ENCODE data around the gene KLHL10.
"Not testable (repeated sequence)": the region's sequence is repeated elsewhere in the genome, so short reads cannot be mapped to it uniquely, and the experiment has no call there.

KLHL10 gene

DNA sequence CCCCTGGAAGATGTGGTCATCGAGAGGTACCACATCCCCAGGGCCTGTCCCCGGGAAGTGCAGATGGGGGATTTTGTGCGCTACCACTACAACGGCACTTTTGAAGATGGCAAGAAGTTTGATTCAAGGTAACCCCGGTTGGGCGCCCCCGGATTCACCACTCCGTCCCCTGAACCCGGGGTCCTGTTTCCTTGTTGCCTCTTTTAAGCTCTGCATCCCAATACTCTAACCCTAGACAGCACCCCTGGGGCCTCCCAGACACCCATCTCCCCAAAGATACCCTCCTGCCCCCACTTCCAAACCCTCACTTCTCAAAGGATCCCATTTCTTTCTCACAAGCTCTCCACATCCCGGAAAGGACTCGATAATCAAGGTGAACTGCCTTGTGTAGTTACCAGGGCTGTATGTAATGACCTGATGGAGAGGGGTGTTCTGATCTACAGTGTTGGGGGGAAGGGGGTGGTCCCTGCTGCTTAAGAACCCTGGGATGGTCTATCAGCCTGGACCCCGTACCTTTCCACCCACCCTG, 24.4 kb upstream of the KLHL10 start:
- no peak for ATAC-seq
- no peak for DNase-seq

DNA sequence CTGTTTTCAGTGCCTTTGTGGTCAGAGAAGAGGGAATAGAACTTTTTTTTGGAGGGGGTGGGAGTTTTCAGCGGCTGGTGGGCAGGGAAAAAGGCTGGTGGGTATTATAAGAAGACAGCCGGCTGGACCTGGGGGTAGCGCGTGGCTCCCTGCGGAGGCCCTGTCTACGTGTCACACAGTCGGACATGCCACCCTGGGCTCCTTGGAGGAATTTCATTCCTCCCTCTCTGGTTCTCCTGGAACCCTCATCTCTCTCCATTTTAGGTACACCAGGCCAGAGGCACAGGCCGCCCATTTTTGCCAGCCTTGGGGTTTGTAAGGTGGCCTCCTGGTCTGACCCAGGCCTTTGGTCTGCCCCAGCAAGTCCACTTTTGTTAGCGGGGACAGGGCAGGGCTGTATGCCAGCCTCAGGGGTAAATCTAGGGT, 23.9 kb upstream of the KLHL10 start:
- no peak for ATAC-seq

DNA sequence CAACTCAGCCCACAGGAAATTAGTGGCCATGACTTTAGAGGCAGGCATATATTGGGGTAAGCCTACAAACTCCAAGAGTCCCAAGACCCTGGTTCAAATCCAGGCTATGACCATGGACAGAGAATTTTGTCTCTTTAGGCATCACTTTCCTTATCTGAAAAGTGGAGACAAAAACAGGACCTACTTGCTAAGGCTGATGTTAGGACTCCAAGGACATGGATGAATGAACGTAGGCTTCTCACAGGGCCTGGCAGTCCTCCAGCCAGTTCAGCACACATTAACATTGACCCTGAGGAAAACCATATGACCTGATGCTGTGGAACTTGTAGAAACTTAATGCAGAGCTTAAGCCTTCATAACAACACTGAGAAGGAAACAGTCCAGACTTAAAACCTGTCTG, 23.4 kb upstream of the KLHL10 start:
- ATAC-seq (no peak), DNase-seq (no peak)

More for the DNA sequence above, 23.9 kb upstream of the KLHL10 start:
- DNase-seq: no peak

DNA sequence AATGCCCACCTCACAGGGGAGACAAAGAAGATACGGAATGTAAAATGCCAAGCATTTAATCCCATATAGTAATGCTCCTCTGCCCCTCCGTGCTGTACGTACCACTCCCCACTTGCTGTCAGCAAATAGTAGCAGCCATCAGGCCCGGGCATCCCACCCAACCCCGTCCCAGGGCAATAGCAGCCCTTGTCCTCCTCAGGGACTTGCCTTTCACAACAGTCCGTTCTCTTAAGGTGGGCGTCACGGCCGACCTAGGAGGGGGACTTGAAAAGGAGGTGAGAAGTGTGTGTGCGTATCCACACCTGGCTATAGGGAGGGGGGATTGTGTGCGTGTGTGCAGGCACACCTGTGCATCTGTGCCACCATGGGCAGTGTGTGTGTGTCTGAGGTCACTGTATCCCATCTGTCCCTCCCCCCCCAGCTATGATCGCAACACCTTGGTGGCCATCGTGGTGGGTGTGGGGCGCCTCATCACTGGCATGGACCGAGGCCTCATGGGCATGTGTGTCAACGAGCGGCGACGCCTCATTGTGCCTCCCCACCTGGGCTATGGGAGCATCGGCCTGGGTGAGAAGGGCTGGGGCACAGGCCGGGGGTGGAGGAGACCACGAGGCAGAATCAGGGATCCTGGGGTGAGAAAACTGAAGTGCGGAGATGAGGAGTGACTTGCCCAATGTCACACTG, 20.8 kb upstream of the KLHL10 start:
- DNase-seq (no peak), ATAC-seq (no peak)

DNA sequence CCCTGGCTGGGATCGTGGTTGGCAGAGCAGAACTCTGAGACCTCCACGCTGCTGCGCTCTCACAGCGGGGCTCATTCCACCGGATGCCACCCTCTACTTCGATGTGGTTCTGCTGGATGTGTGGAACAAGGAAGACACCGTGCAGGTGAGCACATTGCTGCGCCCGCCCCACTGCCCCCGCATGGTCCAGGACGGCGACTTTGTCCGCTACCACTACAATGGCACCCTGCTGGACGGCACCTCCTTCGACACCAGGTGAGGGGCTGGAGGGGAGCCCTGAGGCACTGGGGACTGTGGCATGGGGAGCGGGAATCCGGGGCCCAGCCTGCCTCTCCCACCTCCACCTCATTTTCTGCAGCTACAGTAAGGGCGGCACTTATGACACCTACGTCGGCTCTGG, 19.6 kb upstream of the KLHL10 start:
- no peak for ATAC-seq
- no peak for DNase-seq

DNA sequence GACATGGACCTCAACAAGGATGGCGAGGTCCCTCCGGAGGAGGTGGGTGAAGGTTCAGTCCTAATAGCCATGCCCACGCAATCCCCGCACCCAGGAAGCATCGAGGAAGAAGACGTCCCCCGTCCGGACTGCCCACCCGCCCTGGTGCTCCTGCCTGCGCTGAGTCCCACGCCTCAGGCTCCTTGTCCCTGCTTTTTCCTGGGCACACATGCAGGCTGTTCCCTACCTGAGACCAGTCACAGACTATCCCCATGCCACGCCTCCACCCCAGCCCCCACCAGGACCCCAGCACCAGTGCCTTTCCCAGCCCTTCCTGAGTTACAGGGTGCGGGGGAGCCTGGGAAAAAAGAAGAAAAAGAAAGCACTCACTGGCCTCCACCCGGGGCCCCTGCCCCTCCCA, 15.8 kb upstream of the KLHL10 start:
- DNase-seq (no peak), ATAC-seq (no peak)

DNA sequence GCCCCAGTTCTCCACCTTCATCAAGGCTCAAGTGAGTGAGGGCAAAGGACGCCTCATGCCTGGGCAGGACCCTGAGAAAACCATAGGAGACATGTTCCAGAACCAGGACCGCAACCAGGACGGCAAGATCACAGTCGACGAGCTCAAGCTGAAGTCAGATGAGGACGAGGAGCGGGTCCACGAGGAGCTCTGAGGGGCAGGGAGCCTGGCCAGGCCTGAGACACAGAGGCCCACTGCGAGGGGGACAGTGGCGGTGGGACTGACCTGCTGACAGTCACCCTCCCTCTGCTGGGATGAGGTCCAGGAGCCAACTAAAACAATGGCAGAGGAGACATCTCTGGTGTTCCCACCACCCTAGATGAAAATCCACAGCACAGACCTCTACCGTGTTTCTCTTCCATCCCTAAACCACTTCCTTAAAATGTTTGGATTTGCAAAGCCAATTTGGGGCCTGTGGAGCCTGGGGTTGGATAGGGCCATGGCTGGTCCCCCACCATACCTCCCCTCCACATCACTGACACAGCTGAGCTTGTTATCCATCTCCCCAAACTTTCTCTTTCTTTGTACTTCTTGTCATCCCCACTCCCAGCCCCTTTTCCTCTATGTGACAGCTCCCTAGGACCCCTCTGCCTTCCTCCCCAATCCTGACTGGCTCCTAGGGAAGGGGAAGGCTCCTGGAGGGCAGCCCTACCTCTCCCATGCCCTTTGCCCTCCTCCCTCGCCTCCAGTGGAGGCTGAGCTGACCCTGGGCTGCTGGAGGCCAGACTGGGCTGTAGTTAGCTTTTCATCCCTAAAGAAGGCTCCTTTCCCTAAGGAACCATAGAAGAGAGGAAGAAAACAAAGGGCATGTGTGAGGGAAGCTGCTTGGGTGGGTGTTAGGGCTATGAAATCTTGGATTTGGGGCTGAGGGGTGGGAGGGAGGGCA, 15.1 kb upstream of the KLHL10 start:
- no peak for ATAC-seq
- no peak for DNase-seq

DNA sequence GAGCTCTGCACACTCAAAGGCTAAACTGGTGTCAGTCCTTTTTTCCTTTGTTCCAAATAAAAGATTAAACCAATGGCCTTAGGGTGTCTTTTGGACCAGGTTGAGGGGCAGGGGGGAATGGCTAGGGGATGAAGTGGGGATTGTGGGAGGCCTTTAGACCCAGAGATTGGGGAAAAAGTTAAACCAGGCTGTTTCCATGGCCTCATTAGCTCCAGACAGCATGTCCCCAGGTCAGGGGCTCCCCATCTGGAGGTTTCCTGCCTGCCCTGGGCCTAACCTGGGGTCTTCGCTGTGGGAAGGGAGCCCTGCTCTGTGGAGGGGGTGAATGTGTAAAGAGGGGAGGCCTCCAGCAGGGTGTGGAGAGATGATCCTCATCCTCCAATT, 14.5 kb upstream of the KLHL10 start:
- DNase-seq (no peak), ATAC-seq (no peak)

DNA sequence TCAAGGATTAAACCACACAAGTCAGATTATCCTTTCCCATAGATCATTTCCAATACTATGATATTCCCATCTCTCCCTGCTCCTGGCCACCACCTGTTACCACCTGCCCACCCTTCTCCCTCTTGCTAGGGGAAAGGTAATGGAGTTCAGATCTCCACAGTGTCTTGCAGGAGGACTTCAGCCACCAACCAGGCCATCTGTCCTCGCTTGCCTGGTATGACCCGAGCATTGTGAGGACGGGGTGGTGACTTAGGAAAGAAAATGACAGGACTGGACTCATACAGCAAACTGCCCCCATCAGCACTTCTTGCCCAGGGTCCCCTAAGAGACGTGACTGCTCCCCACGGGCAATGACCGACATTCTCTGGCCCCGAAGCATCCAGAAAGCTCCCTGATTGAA, 14.0 kb upstream of the KLHL10 start:
- ATAC-seq: no peak
- no peak for DNase-seq

DNA sequence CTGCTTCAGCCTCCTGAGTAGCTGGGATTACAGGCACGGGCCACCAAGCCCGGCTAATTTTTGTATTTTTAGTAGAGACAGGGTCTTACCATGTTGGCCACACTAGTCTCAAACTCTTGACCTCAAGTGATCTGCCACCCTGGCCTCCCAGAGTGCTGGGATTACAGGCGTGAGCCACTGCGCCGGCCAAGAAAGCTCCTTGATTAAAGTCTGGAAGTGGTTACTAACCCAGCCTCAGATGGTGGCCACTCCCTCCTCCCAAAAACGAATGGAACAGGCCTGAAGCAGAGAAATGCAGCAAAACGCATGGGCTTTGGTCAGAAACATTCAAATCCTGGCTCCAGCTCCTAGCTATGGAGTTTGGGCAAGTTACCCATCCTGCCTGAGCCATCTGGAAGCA, 13.5 kb upstream of the KLHL10 start:
- ATAC-seq (no peak), DNase-seq (no peak)

DNA sequence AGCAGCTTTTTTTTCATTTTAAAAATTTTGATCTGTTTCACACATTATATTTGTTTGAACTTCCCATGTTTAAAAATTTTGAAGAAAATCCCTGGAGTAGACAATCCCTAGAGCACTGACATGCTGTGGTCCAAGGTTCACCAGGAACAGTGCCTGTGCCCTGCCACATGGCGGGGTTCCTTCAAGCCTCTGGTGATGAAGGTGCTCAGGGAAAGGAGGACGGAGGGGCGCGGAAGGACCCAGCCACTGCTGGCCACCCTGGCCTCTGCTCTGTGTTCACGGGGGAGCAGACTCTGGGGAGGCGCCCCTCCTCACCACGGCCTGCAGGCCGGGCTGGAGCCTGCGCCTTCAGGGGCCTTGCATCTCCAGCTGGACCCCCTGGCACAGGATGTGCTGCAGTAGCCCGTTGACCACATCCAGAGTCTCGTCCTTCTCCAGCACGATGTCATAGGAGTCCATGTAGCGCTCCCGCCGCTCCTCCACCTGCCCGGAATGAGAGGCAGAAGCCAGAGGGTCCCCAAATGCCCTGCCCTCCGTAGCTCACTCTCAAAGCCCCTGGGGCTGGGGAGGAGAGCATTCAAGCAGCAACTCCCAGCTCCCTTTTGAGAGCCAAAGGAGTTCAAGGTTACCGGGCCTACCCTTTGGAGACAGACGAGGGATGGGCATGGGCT, 12.3 kb upstream of the KLHL10 start:
- DNase-seq: no peak
- ATAC-seq: no peak

DNA sequence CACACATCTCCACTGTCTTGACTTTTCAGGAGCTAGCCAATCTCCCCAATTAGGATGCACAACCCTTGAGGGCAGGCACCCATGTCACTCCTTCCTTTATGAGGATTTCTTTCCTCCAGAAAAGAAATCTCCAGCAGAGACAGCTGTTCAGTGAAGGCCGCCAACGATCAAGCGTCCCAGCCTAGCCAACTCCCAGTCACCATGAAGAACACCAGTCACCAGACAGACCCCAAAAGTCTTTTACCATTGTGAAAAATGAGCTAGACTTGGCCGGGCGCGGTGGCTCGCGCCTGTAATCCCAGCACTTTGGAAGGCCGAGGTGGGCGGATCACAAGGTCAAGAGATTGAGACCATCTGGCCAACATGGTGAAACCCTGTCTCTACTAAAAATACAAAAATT, 7.7 kb upstream of the KLHL10 start:
- DNase-seq, ATAC-seq: not testable (repeated sequence)

DNA sequence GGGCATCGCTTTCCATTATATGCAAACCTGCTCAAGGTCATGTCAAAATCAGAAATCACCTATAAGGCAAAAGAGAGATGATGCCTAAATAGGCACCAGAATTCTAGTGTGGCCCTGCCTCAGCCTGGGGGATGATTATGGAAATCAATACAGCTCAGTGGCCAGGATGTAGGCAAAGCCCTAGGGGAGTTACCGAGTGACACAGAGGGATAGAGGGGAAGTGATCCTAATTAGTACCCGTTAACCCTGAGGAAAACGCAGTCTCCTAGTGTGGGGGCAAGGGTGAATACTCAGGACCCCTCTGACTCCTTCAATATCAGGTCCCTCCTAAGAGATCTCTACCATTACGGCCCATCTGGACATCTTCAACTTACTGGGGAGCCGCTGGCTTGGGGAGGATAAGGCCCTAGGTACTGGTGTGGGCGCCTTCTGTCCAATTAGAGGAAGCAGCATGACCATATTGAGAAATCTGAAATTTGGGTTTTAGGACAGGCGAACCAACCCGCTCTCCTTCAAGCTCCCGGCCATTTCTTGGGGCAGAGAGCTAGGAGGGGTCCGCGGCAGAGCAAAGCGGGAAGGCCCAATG, 2.3 kb upstream of the KLHL10 start:
- no peak for DNase-seq
- ATAC-seq: peak; percentile 19

DNA sequence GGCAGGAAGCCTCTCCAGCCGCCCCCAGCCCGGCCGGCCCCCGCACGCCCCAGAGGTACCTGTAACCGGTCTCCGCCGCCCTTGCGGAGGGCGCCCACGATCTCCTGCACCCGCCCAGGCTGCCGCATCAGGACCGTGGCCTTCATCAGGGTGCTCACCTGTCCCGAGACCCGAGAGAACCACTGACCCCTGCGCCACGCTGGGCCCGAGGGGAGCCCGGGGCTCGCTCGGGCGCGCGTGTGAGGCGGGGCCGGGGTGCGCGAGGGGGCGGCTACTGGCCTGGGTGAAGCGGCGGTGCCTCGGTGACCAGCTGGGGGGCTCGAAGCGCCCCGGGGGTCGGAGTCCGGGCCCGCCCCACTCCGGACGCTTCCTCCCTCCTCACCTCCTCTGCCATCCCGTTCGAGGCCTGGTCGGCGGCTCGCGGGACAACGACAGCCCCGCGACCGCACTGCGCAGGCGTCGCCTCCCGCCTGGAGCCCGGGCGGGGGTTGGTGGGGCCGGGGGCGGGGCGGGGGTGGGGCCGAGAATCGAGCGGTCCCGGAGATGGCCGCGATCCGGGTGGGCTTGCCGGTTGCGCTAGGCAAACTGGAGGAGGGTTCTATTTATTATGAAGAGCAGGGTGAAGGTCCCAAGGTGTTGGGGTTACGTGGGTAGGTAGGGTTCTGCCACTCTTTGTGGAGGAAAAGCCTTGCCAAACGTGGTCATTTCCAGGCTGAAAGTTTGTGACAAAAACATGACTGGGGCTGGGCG, 1.6 kb upstream of the KLHL10 start, which contains the start of gene NT5C3B:
Gene NT5C3B, minus strand, starts transcription at position 433 of the 750 bp plus-strand sequence. Its CDS starts 39 bp downstream, at position 394.
- DNase-seq (peak; percentile 68), ATAC-seq (peak; percentile 86)

DNA sequence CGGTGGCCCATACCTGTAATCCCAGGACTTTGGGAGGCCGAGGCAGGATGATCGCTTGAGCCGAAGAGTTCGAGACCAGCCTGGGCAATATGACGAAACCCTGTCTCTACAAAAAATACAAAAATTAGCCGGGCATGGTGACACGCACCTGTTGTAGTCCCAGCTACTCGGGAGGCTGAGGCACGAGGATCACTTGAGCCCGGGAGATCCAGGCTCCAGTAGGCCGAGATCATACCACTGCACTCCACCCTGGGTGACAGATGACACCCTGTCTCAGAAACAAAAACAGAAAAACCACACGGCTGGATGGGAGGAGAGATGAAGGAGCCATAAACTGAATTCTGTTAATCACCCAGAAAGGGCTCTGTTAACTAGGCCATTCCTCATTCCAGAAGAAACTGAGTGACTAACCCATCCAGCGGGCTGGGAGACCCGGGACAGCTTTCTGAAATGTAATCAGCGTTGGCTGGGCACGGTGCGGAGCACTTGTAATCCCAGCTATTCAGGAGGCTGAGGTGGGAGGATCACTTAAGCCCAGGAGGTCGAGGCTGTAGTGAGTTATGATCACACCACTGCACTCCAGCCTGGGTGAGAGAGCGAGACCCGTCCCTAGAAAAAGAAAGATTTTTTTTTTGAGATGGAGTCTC, 952 bp upstream of the KLHL10 start:
- DNase-seq: no peak
- no peak for ATAC-seq

DNA sequence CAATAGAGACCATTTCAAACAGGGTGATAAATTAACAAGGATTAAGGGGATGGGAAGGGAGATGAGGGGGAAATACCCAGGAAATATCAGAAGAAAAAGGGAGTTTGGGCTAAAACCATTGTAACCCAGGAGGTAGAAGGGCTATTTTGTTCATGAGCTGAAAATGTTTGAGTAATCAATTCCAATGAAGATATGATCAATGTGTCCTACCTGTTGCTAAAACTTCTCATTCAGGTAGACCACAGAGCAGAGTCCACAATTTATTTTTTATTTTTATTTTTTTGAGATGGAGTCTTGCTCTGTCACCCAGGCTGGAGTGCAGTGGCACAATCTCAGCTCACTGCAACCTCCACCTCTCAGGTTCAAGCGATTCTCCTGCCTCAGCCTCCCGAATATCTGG, 1.8 kb downstream of the KLHL10 start:
- ATAC-seq, DNase-seq: not testable (repeated sequence)

DNA sequence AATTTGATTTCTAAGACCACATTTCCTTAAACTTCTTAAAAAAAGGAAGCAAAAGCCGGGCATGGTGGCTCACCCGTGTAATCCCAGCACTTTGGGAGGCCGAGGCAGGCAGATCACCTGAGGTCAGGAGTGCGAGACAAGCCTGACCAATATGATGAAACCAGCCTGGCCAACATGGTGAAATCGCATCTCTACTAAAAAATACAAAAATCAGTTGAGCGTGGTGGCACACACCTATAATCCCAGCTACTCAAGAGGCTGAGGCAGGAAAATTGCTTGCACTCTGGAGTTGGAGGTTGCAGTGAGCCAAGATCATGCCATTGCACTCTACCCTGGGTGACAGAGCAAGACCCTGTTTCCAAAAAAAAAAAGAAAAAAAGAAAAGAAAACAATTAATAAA, 3.2 kb downstream of the KLHL10 start:
- DNase-seq, ATAC-seq: not testable (repeated sequence)

DNA sequence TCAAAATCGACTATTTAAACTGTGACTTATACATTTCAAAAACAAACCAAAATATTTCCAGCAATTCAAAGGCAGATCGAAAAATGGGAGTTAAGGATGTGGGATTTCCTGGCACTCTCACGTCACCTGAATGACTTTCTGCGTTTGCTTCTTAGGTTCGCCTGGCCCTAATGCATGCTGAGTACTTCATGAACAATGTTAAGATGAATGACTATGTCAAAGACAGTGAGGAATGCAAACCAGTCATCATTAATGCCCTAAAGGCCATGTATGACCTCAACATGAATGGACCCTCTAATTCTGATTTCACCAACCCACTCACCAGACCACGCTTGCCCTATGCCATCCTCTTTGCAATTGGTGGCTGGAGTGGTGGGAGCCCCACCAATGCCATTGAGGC, 7.3 kb downstream of the KLHL10 start:
- DNase-seq: no peak
- ATAC-seq: no peak

DNA sequence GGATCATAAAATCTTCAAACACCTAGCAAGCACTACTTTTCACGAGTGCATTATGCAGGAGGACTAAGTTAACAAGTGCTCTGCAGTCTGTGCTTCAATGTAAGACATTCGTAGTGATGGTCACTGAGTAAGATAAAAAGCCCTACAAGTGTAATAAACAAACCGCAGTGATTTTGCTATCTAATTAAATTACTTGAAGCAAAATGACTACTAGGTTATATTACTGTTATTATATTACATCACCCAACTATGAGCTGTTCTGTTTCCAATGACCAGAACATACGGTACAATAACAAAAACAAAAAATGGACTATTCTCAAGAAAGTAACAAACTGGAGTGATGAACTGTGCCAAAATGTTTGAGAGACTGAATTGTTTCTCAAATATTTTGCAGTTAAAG, 11.2 kb downstream of the KLHL10 start:
- ATAC-seq (no peak), DNase-seq (no peak)

DNA sequence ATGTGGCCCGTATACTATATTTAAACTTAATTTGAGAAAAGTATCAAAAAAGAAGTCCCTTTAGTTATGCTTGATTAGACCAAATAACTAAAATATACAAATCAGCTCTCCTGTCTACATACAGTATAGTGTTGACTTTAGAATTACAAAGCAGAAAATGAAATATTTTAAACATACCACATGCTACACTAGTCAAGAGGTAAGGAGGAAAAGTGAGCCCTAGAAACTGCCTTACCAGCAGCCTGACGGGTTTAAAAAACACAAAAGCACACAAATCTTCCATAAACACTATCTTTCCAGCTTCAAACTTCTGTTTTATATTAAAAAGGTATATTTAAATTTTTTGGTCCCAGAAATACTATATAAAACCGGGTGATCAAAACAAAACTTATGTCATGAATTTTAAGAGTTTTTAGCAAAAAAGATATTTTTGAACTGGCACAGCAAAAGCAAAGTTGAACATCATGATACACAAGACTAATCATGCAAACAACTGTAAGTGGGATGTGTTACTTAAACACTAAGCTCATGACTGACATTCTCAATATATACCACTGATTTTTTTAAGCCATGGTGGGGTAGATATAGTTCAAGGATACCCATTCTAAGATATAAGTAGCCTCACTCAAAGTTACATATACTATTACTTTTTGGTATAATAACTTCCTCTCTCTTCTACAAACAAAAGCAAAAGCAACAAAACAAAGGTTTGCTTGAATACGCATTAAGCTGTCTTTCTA, 11.8 kb downstream of the KLHL10 start:
- no peak for ATAC-seq

More for the DNA sequence above, 11.8 kb downstream of the KLHL10 start:
- DNase-seq: no peak
